Lower leg skin (tissue), 4 donors: ENCODE measurements around the gene TRABD2A. TPM values are rescaled to one million over a fixed set of nuclear protein-coding genes. Genes with fewer than 3 reads are reported as not detected.

ENCODE experiments used
- DNase-seq, 2 donors: peaks; one replicate each; pipeline ENCODE4 v3.0.0-alpha.2; 2019; ENCODE audit warnings: low spot score in 2 of 2
- H3K4me3 ChIP-seq: fragments of 200-600 bp; sonication (generic); 2 replicates; pipeline ENCODE4 v1.5.1; 2017; ENCODE audit warnings: mild to moderate bottlenecking, low read depth; ENCODE audit not compliant: poor library complexity, severe bottlenecking
- CTCF ChIP-seq, 3 donors: fragments of 450-650 bp; IDR thresholded peaks; one replicate each; pipeline ENCODE4 v1.5.1; 2016; ENCODE audit warnings: antibody characterized with exemption in 3 of 3, mild to moderate bottlenecking in 3 of 3, moderate library complexity in 2 of 3
- POLR2A ChIP-seq, 2 donors: fragments of 450-650 bp; IDR thresholded peaks; one replicate each; pipeline ENCODE4 v1.6.1; 2016 to 2017; ENCODE audit warnings: antibody characterized with exemption in 2 of 2, mild to moderate bottlenecking in 1 of 2, moderate library complexity in 1 of 2
- WGBS, 2 donors: methylation state at CpG; one replicate each; pipeline ENCODE4 v1.1.5; 2018; 5-methylcytosine and 5-hydroxymethylcytosine counted together
- intact Hi-C: fragments of 100-400 bp; cut with DNase I; formaldehyde crosslinking; loops from one replicate; pipeline ENCODE4 v1.15.0; 2023; ENCODE audit warnings: low total_unique reads
- total RNA-seq, 4 donors: library from RNA; depleted of rRNA; stranded (reverse); fragments of >200 nt; gene quantifications; one replicate each; pipeline ENCODE4 v1.1.0, GENCODE V29; 2016

Gene TRABD2A
- 1 to 10 TPM in 2 of 4 donors, under 1 TPM in 1, not detected in 1; 0.17 to 2.1 (median 1.5) TPM for total RNA-seq

GRCh38 chr2:84880645-84881521, at the start of gene TRABD2A:
TSS of gene TRABD2A (minus strand) at chr2:84881084. CDS start at chr2:84881039, 45 bp downstream.
- intact Hi-C loops = loop anchor here (10.0 kb wide), 1 partner anchor 386 kb away; no protein-coding TSS in a partner anchor
- H3K4me3 ChIP-seq = peak within 1 kb of the TSS; percentile 34
- WGBS, 2 donors = 0 to 1% methylated on average over 35 to 41 of the region's 77 CpGs
- peak in 1 of 2 donors; percentile 84 for DNase-seq
- TF ChIP-seq CTCF (IDR thresholded peaks at IDR 0.05) (no peak), POLR2A (IDR thresholded peaks at IDR 0.05) (no peak)

GRCh38 chr2:84927275-84927627, 46.4 kb upstream of the TRABD2A start:
- 45 to 50% methylated on average over 3 of the region's 3 CpGs for WGBS, 2 donors
- TF ChIP-seq POLR2A (IDR thresholded peaks at IDR 0.05) (no peak), CTCF (IDR thresholded peaks at IDR 0.05) (no peak)
- no peak for DNase-seq
- H3K4me3 ChIP-seq = no peak overlapping the region
- intact Hi-C loops = loop anchor here (5.0 kb wide), 1 partner anchor 355 kb away; no protein-coding TSS in a partner anchor

- no peak overlapping the region for H3K4me3 ChIP-seq
- 6 to 10% methylated on average over 31 to 34 of the region's 34 CpGs for WGBS, 2 donors
- intact Hi-C loops = loop anchor here (5.0 kb wide), 1 partner anchor 356 kb away; no protein-coding TSS in a partner anchor
- peak in 1 of 3 donors; percentile 98 for TF ChIP-seq CTCF (IDR thresholded peaks at IDR 0.05)
- TF ChIP-seq POLR2A (IDR thresholded peaks at IDR 0.05) = no peak
- DNase-seq = peak; percentile 94 to 100
Measured at GRCh38 chr2:84925724-84926376, 45.0 kb upstream of the TRABD2A start.

GRCh38 chr2:84925336-84925723, 44.4 kb upstream of the TRABD2A start:
- WGBS, 2 donors = 74 to 89% methylated on average over 2 of the region's 2 CpGs
- intact Hi-C loops = loop anchor here (5.0 kb wide), 1 partner anchor 357 kb away; no protein-coding TSS in a partner anchor
- TF ChIP-seq POLR2A (IDR thresholded peaks at IDR 0.05) (no peak), CTCF (IDR thresholded peaks at IDR 0.05) (no peak)
- H3K4me3 ChIP-seq = no peak overlapping the region
- peak in 1 of 2 donors; percentile 82 for DNase-seq

GRCh38 chr2:84924173-84925106, 43.6 kb upstream of the TRABD2A start:
- WGBS, 2 donors = 45 to 54% methylated on average over 9 of the region's 9 CpGs
- TF ChIP-seq CTCF (IDR thresholded peaks at IDR 0.05) (no peak), POLR2A (IDR thresholded peaks at IDR 0.05) (no peak)
- peak; percentile 23 to 81 for DNase-seq
- H3K4me3 ChIP-seq = no peak overlapping the region
- intact Hi-C loops = loop anchor here (5.0 kb wide), 1 partner anchor 358 kb away; no protein-coding TSS in a partner anchor
